Activated CD8-positive, alpha-beta memory T cell treated with anti-CD3 and anti-CD28 coated beads, Interleukin-2, amount 50 U/mL, for 24 hours (primary cell): ENCODE measurements around the gene RPS5.
"Not testable (repeated sequence)": the region's sequence is repeated elsewhere in the genome, so short reads cannot be mapped to it uniquely, and the experiment has no call there.

ENCODE experiments used
- DNase-seq: peaks from one replicate; pipeline ENCODE4 v3.0.0-alpha.2; 2020; ENCODE audit errors: extremely low read depth

The RPS5 gene

DNA sequence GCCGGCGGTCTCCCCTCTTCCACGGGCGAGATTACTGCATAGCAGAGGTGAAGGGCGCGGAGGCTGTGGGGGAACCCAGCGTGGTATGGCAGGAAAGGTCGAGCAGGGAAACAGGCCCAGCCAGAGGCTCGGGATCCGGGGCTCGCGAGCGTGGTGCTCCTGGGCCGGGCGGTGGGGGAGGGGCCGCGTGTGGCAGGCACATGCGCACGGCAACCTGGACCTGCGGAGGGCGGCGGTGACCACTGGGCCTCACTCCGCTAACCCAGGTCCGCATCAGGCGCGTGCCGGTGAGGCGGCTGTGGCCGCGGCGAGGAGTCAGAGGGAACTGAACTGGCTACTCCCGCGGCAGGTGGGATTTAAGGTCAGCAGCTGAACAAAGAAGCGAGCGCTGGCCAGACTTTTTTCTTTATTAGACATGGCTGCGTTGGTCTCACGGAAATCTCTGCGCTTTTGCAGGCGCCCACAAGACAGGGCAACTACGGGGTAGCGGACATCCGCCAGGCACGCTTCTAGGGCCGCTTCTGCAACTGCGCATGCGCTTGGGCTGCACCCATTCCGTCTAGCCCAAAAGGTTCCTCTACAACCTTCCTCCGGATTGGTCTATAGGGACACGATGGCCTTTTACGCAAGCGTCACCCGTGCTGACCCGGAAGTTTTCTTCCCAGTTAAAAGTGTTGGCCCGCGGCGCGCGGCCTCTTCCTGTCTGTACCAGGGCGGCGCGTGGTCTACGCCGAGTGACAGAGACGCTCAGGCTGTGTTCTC, at the start of gene RPS5:
Gene RPS5 (plus strand): TSS at position 694 of the 762 bp plus-strand sequence. CDS start 869 bp downstream, outside the sequence.
- DNase-seq, result peak; percentile 92

- DNase-seq, result no peak
Measured at GRCh38 chr19:58338336-58338735, 48.7 kb upstream of the RPS5 start.

DNA sequence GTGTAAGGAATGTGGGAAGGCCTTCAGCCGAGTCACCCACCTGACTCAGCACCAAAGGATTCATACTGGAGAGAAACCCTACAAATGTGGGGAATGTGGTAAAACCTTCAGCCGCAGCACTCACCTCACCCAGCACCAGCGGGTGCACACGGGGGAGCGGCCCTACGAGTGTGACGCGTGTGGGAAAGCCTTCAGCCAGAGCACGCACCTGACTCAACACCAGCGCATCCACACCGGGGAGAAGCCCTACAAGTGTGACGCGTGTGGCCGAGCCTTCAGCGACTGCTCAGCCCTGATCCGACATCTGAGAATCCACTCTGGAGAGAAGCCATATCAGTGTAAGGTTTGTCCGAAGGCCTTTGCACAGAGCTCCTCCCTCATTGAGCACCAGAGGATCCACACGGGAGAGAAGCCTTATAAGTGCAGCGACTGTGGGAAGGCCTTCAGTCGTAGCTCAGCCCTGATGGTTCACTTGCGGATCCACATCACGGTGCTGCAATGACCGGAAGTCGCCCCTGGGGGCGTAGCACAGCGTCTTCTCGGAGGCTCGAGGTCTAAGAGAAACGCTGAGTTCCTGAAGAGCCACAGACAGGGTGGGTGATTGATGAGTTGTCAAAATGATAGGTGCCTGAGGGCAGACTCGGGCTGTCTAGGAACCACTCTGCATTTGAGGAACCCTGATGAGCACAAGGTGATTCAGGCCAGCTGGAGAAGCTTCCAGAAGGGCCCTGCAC, 48.1 kb upstream of the RPS5 start:
- DNase-seq, result no peak

DNA sequence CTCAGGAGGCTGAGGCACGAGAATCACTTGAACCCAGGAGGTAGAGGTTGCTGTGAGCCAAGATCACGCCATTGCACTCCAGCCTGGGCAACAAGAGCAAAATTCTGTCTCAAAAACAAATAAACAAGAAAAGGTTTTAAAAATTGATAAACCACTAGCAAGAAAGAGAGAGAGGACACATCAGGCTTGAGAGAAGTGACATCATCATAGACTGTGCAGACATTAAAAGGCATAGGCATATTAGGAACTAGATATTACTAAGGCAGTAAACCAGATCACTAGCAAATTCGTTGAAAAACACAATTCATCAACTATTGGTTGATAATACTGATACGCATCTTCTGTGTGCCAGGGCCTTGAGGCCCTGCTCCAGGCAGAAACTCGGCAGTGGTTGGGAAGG, 41.5 kb upstream of the RPS5 start:
- no peak for DNase-seq

- peak; percentile 20 for DNase-seq
Measured at GRCh38 chr19:58346961-58347929, 39.8 kb upstream of the RPS5 start.

DNA sequence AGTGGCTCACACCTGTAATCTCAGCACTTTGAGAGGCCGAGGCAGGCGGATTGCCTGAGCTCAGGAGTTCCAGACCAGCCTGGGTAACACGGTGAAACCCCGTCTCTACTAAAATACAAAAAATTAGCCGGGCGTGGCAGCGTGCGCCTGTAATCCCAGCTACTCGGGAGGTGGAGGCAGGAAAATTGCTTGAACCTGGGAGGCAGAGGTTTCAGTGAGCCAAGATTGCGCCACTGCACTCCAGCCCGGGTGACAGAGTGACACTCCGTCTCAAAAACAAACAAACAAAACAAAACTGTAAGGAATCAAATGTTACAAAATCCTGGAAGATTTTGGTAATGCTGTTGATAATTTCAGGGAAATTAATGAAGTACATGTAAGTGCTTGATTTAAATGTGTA, 39.0 kb upstream of the RPS5 start:
- DNase-seq, result not testable (repeated sequence)

GRCh38 chr19:58349590-58349989, 37.5 kb upstream of the RPS5 start:
- no peak for DNase-seq

- DNase-seq, result no peak
Measured at GRCh38 chr19:58350001-58350861, 36.8 kb upstream of the RPS5 start.

GRCh38 chr19:58350871-58351557, 36.1 kb upstream of the RPS5 start:
- no peak for DNase-seq

- no peak for DNase-seq
Measured at GRCh38 chr19:58351558-58351878, 35.6 kb upstream of the RPS5 start.

GRCh38 chr19:58351990-58352755, 34.9 kb upstream of the RPS5 start:
- DNase-seq, result no peak

- no peak for DNase-seq
Measured at GRCh38 chr19:58352760-58353671, 34.1 kb upstream of the RPS5 start, which contains the start of gene A1BG. Gene A1BG (minus strand): TSS chr19:58353492. CDS start chr19:58353437, 55 bp downstream.

GRCh38 chr19:58353717-58354477, 33.2 kb upstream of the RPS5 start:
- DNase-seq, result no peak

- no peak for DNase-seq
Measured at GRCh38 chr19:58354478-58355030, 32.5 kb upstream of the RPS5 start.

- DNase-seq, result no peak
Measured at GRCh38 chr19:58355215-58355796, 31.8 kb upstream of the RPS5 start.

DNA sequence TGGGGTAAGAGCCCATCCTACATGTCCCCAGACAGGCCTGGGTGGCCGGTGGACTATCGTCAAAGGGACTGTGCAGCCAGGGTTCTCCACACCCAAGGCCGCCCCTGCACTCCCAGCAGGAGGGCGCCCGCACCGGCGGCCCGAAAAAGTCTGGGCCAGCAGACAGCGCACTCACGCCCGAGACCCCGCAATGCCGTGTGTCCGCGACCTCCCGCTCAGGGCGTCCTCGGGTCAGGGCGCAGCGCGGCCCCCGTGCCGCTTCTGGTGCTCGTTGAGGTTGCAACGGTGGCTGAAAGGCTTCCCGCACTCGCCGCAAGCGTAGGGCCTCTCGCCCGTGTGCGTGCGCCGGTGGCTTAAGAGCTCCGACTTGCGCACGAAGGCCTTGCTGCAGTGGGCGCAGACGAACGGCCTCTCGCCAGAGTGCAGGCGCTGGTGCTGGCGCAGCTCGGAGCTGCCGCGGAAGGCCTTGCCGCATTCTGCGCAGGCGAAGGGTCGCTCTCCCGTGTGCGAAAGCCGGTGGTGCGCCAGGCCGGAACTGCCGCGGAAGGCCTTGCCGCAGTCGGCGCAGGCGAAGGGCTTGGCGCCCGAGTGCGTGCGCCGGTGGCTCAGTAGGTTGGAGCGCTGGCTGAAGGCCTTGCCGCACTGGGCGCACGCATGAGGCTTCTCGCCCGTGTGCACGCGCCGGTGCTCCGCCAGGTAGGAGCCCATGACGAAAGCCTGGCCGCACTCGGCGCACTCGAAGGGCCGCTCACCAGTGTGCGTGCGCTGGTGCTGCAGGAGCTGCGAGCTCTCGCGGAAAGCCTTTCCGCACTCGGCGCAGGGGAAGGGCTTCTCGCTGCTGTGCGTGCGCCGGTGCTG, 30.9 kb upstream of the RPS5 start:
- no peak for DNase-seq
